Measurements from ENCODE around the gene MRPL10.

MRPL10 gene

GRCh38 chr17:47840001-47840741 is 8.8 kb upstream of the MRPL10 start:
- no peak for DNase-seq (ENCODE audit: low read depth)

- no peak for DNase-seq (ENCODE audit: low read depth)
These were observed 7.7 kb upstream of the MRPL10 start for GRCh38 chr17:47839071-47839470.

GRCh38 chr17:47838636-47839035 is 7.3 kb upstream of the MRPL10 start:
- DNase-seq (ENCODE audit: low read depth), result no peak

GRCh38 chr17:47837401-47838039 is 6.2 kb upstream of the MRPL10 start:
- DNase-seq (ENCODE audit: low read depth), result no peak

GRCh38 chr17:47836601-47837000 is 5.3 kb upstream of the MRPL10 start:
- no peak for DNase-seq (ENCODE audit: low read depth)

GRCh38 chr17:47834756-47835155 is 3.4 kb upstream of the MRPL10 start:
- no peak for DNase-seq (ENCODE audit: low read depth)

GRCh38 chr17:47831934-47832327 is 590 bp upstream of the MRPL10 start:
- no peak for DNase-seq (ENCODE audit: low read depth)

GRCh38 chr17:47830396-47831002 is 842 bp downstream of the MRPL10 start:
- no peak for DNase-seq (ENCODE audit: low read depth)

GRCh38 chr17:47829870-47830269 is 1.5 kb downstream of the MRPL10 start:
- peak; percentile 33 for DNase-seq (ENCODE audit: low read depth)

- no peak for DNase-seq (ENCODE audit: low read depth)
These were observed 7.8 kb downstream of the MRPL10 start for GRCh38 chr17:47823519-47823918.

- DNase-seq (ENCODE audit: low read depth), result no peak
These were observed 8.6 kb downstream of the MRPL10 start for GRCh38 chr17:47822785-47823184.

GRCh38 chr17:47821424-47822391 is 9.6 kb downstream of the MRPL10 start, which contains the start of gene OSBPL7:
Gene OSBPL7, minus strand, starts transcription at chr17:47821794. Its CDS starts 1,516 bp downstream, at chr17:47820278.
- peak; percentile 58 for DNase-seq (ENCODE audit: low read depth)

- no peak for DNase-seq (ENCODE audit: low read depth)
These were observed 10.3 kb downstream of the MRPL10 start for GRCh38 chr17:47821031-47821423.

GRCh38 chr17:47820033-47820789 is 11.1 kb downstream of the MRPL10 start:
- no peak for DNase-seq (ENCODE audit: low read depth)

GRCh38 chr17:47819475-47819874 is 11.9 kb downstream of the MRPL10 start:
- DNase-seq (ENCODE audit: low read depth), result no peak

GRCh38 chr17:47818002-47818695 is 13.2 kb downstream of the MRPL10 start:
- no peak for DNase-seq (ENCODE audit: low read depth)

GRCh38 chr17:47816947-47817346 is 14.4 kb downstream of the MRPL10 start:
- no peak for DNase-seq (ENCODE audit: low read depth)

GRCh38 chr17:47816111-47816735 is 15.1 kb downstream of the MRPL10 start:
- DNase-seq (ENCODE audit: low read depth), result no peak

- no peak for DNase-seq (ENCODE audit: low read depth)
These were observed 16.0 kb downstream of the MRPL10 start for GRCh38 chr17:47815106-47815918.

Data from T follicular helper cell (primary cell).